H1 (cell line): ENCODE data around the gene CLPX. TPM values are rescaled to one million over a fixed set of nuclear protein-coding genes. Genes with fewer than 3 reads are reported as not detected.

Experiments used
- CTCF ChIA-PET: fragments of 300-600 bp; sonication (Branson Sonifier 250); formaldehyde crosslinking; loops from one replicate; lab custom pipeline; 2021; ENCODE audit not compliant: partially characterized antibody; lab: Charles Lee
- POLR2A ChIA-PET: fragments of 300-600 bp; sonication (Branson Sonifier 250); formaldehyde crosslinking; loops from one replicate; lab custom pipeline; 2021; ENCODE audit warnings: inconsistent platforms; ENCODE audit not compliant: partially characterized antibody; lab: Charles Lee
- DNase-seq, 2 experiments: peaks; one replicate each; pipeline versions ENCODE4 v3.0.0 to v3.0.0-alpha.2; 2010 to 2022; ENCODE audit warnings: low spot score in 2 of 2, low read depth in 1 of 2, mixed read lengths in 1 of 2
- FAIRE-seq: peaks from 2 replicates; lab custom pipeline; 2011; peaks lifted over from hg19 to GRCh38; lab: Jason Lieb, UNC
- H2AFZ ChIP-seq: 2 replicates; pipeline ENCODE4 v1.8.1; 2012; ENCODE audit warnings: low read length, inconsistent platforms
- H2AK5ac ChIP-seq: 2 replicates; pipeline ENCODE4 v1.6.1; 2013; ENCODE audit warnings: low read depth, low read length
- H2BK120ac ChIP-seq: replicated peaks from 2 replicates; pipeline ENCODE3; 2013; ENCODE audit warnings: low read depth, low read length, inconsistent platforms
- H2BK12ac ChIP-seq: 2 replicates; pipeline ENCODE4 v1.6.1; 2013; ENCODE audit warnings: low read depth, low read length
- H2BK15ac ChIP-seq: 2 replicates; pipeline ENCODE4 v1.6.1; 2013; ENCODE audit warnings: low read length
- H2BK20ac ChIP-seq: 2 replicates; pipeline ENCODE4 v1.6.1; 2013; ENCODE audit warnings: low read length
- H2BK5ac ChIP-seq: 2 replicates; pipeline ENCODE4 v1.6.1; 2013; ENCODE audit warnings: low read depth, low read length
- H3K14ac ChIP-seq: 2 replicates; pipeline ENCODE4 v1.6.1; 2013; ENCODE audit warnings: inconsistent platforms; ENCODE audit not compliant: insufficient read length
- H3K18ac ChIP-seq: 2 replicates; pipeline ENCODE4 v1.6.1; 2013; ENCODE audit warnings: low read length; ENCODE audit errors: extremely low read depth
- H3K23ac ChIP-seq: 2 replicates; pipeline ENCODE4 v1.6.1; 2013; ENCODE audit warnings: inconsistent platforms; ENCODE audit not compliant: insufficient read length
- H3K23me2 ChIP-seq: 2 replicates; pipeline ENCODE4 v1.6.1; 2013; ENCODE audit warnings: low read depth, low read length
- H3K27ac ChIP-seq: 2 replicates; pipeline ENCODE4 v1.6.1; 2011; ENCODE audit warnings: low read depth, low read length, inconsistent platforms
- H3K27me3 ChIP-seq, 4 experiments: replicated peaks in 1 of 4; 1 replicate in 1 of 4; 2 replicates in 3 of 4; pipeline versions ENCODE4 v1.6.1 to v1.8.1; 2011 to 2013; ENCODE audit warnings: low read length in 3 of 4, mild to moderate bottlenecking in 3 of 4, inconsistent platforms in 2 of 4, mixed read lengths in 2 of 4, moderate library complexity in 1 of 4; ENCODE audit not compliant: control insufficient read depth in 3 of 4, insufficient read depth in 3 of 4; ENCODE audit errors: extremely low read depth in 1 of 4
- H3K36me3 ChIP-seq, 4 experiments: 2 replicates each; pipeline versions ENCODE4 v1.6.1 to v1.8.1; 2011 to 2013; ENCODE audit warnings: mild to moderate bottlenecking in 4 of 4, low read length in 3 of 4, moderate library complexity in 2 of 4, control low read depth in 1 of 4, inconsistent platforms in 1 of 4; ENCODE audit not compliant: insufficient read depth in 4 of 4, control insufficient read depth in 2 of 4
- H3K4ac ChIP-seq: replicated peaks from 2 replicates; pipeline ENCODE3; 2013; ENCODE audit warnings: low read length, low read depth, mixed read lengths, inconsistent platforms; ENCODE audit not compliant: insufficient read length
- H3K4me1 ChIP-seq, 4 experiments: replicated peaks in 1 of 4; 1 replicate in 1 of 4; 2 replicates in 3 of 4; pipeline versions ENCODE4 v1.6.1 to v1.8.1; 2011 to 2013; ENCODE audit warnings: low read length in 3 of 4, inconsistent platforms in 2 of 4, mixed read lengths in 1 of 4; ENCODE audit not compliant: insufficient read depth in 4 of 4, control insufficient read depth in 3 of 4
- H3K4me2 ChIP-seq, 2 experiments: 2 replicates each; pipeline versions ENCODE4 v1.6.1 to v1.8.1; 2011 to 2013; ENCODE audit warnings: low read depth in 2 of 2, low read length in 2 of 2, control low read depth in 1 of 2, inconsistent platforms in 1 of 2, mild to moderate bottlenecking in 1 of 2; ENCODE audit not compliant: insufficient read depth in 1 of 2
- H3K4me3 ChIP-seq, 4 experiments: fragments of 200-600, 300-600 bp in 1 of 4; sonication (generic), shearing (Covaris generic), sonication (Bioruptor Twin) in 1 of 4; 2 replicates each; pipeline versions ENCODE4 v1.5.1 to v1.8.1; 2011 to 2016; ENCODE audit warnings: low read length in 4 of 4, low read depth in 3 of 4, control low read depth in 2 of 4, inconsistent platforms in 2 of 4, mild to moderate bottlenecking in 2 of 4, mixed read lengths in 1 of 4, moderate library complexity in 1 of 4; ENCODE audit not compliant: insufficient read depth in 2 of 4; ENCODE audit errors: extremely low read depth in 1 of 4
- H3K56ac ChIP-seq: replicated peaks from 2 replicates; pipeline ENCODE3; 2013; ENCODE audit warnings: low read depth, mild to moderate bottlenecking, mixed read lengths, low read length, inconsistent platforms; ENCODE audit not compliant: insufficient read length
- H3K79me1 ChIP-seq: 2 replicates; pipeline ENCODE4 v1.6.1; 2013; ENCODE audit warnings: low read depth, low read length, control low read depth
- H3K79me2 ChIP-seq, 2 experiments: 2 replicates each; pipeline versions ENCODE4 v1.6.1 to v1.8.1; 2012 to 2013; ENCODE audit warnings: low read length in 2 of 2, mild to moderate bottlenecking in 2 of 2, inconsistent platforms in 1 of 2; ENCODE audit not compliant: insufficient read depth in 2 of 2, control insufficient read depth in 1 of 2
- H3K9ac ChIP-seq, 4 experiments: replicated peaks in 1 of 4; 1 replicate in 1 of 4; 2 replicates in 3 of 4; pipeline versions ENCODE4 v1.6.1 to v1.8.1; 2011 to 2013; ENCODE audit warnings: low read depth in 3 of 4, low read length in 3 of 4, control low read depth in 2 of 4, mild to moderate bottlenecking in 2 of 4, moderate library complexity in 2 of 4, inconsistent platforms in 1 of 4; ENCODE audit errors: extremely low read depth in 1 of 4
- H3K9me3 ChIP-seq, 2 experiments: 2 replicates each; pipeline versions ENCODE4 v1.6.1 to v1.8.1; 2012 to 2013; ENCODE audit warnings: mild to moderate bottlenecking in 2 of 2, moderate library complexity in 2 of 2, control low read depth in 1 of 2, inconsistent platforms in 1 of 2, low read depth in 1 of 2, low read length in 1 of 2, mixed read lengths in 1 of 2; ENCODE audit not compliant: insufficient read depth in 2 of 2
- H4K20me1 ChIP-seq, 2 experiments: replicated peaks in 1 of 2; 2 replicates each; pipeline versions ENCODE3 to v1.8.1; 2011 to 2013; ENCODE audit warnings: inconsistent platforms in 2 of 2, low read length in 2 of 2, mild to moderate bottlenecking in 1 of 2; ENCODE audit not compliant: insufficient read depth in 2 of 2, control insufficient read depth in 1 of 2
- H4K5ac ChIP-seq: 2 replicates; pipeline ENCODE4 v1.6.1; 2013; ENCODE audit warnings: low read length, low read depth, mixed read lengths, inconsistent platforms; ENCODE audit not compliant: insufficient read length
- H4K8ac ChIP-seq: 2 replicates; pipeline ENCODE4 v1.8.0; 2013; ENCODE audit warnings: mild to moderate bottlenecking, moderate library complexity, low read length, inconsistent platforms; ENCODE audit not compliant: insufficient read depth; ENCODE audit errors: extremely low read depth
- H4K91ac ChIP-seq: replicated peaks from 2 replicates; pipeline ENCODE3; 2013; ENCODE audit warnings: low read length, mixed read lengths, inconsistent platforms; ENCODE audit not compliant: insufficient read length
- BACH1 ChIP-seq: IDR thresholded peaks from 2 replicates; pipeline ENCODE4 v1.6.1; 2012; ENCODE audit warnings: low read length, improper control_type of control experiment
- GABPA ChIP-seq: IDR thresholded peaks from 2 replicates; pipeline ENCODE4 v1.6.1; 2011; ENCODE audit warnings: mild to moderate bottlenecking, low read length, moderate library complexity, borderline replicate concordance; ENCODE audit not compliant: insufficient read depth
- GTF2F1 ChIP-seq: IDR thresholded peaks from 2 replicates; pipeline ENCODE4 v1.6.1; 2012; ENCODE audit warnings: low read depth, low read length, improper control_type of control experiment, borderline replicate concordance
- POLR2AphosphoS5 ChIP-seq: IDR thresholded peaks from 2 replicates; pipeline ENCODE4 v1.6.1; 2011; ENCODE audit warnings: low read depth, low read length
- RFX5 ChIP-seq: IDR thresholded peaks from 2 replicates; pipeline ENCODE4 v1.6.1; 2011; ENCODE audit warnings: low read depth, low read length, improper control_type of control experiment, borderline replicate concordance
- WGBS, 2 experiments: shearing (Covaris generic) in 1 of 2; methylation state at CpG; one replicate each; pipeline versions ENCODE4 v1.1.6 to v1.1.7; 2013 to 2015; ENCODE audit warnings: low lambda C conversion rate in 2 of 2, mixed read lengths in 2 of 2, inconsistent platforms in 1 of 2, low coverage in 1 of 2, missing lambda C conversion rate in 1 of 2; ENCODE audit not compliant: insufficient replicate concordance in 2 of 2, insufficient coverage in 1 of 2, insufficient read length in 1 of 2; ENCODE audit errors: extremely low coverage in 1 of 2, missing lambda C conversion rate in 1 of 2; 5-methylcytosine and 5-hydroxymethylcytosine counted together
- polyA plus RNA-seq, 7 experiments: library from polyadenylated mRNA; depleted of rRNA in 3 of 7; stranded (reverse) in 5 of 7; unstranded in 2 of 7; fragments of >200 nt in 5 of 7; fragments of 200-250 nt in 2 of 7; gene quantifications; 1 replicate in 5 of 7; 2 replicates in 1 of 7; 4 replicates in 1 of 7; pipeline versions ENCODE4 v1.2.1 to v1.2.3, GENCODE V29; 2011 to 2013; ENCODE audit warnings: missing spikeins in 2 of 7, mixed read lengths in 2 of 7
- total RNA-seq: library from RNA; stranded (reverse); fragmentation: NEBNext Ultra II Directional; extraction: Animal tissue kit (Norgen Biotek cat#: 25700); gene quantifications from 2 replicates; pipeline ENCODE4 v1.2.1, GENCODE V29; 2021

The CLPX gene
- total and polyA plus RNA-seq, 2 of the 8 experiments (the other 6 are each of a cell fraction or from before 2014, with no cell fraction given): 10.5 to 53.6 TPM

DNA sequence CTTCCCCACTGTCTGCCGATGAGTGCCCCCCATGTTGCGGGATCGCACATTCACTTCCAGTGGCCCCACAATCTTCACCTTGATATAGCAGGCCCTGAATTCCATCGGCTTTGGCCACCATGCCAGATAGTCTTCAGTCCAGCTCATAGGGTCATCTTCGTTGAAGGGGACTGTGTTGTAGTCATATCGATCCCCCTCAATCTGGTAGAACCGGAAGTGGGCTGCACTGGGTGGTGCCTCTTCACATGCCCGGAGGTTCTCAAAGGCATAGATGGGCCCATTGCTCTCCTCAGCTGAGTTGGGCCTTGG lies 12.1 kb upstream of the CLPX start:
- Histone ChIP-seq H3K23me2 (no peaks in the 10 kb centered on the region), H3K9ac (no peak overlapping the region; a peak in 1 of 7 replicates), H3K27ac (no peak overlapping the region), H4K8ac (peak overlapping the region; percentile 17; the same call in 1 of the 2 replicates), H2BK12ac (no peak overlapping the region), H3K4ac (no peak overlapping the region), H3K23ac (no peak overlapping the region), H3K79me1 (no peaks in the 10 kb centered on the region), H3K18ac (no peak overlapping the region), H3K36me3 (no peaks in the 10 kb centered on the region), H4K5ac (no peak overlapping the region), H3K4me3 (no peak overlapping the region), H3K56ac (no peak overlapping the region), H4K20me1 (no peaks in the 10 kb centered on the region), H3K4me1 (0 out of 7 replicates have a peak, but pooled peaks cover 0 to 2% (median 0%) of the 10 kb centered on the region in 4 experiments), H2BK20ac (no peak overlapping the region), H2AFZ (no peak overlapping the region), H4K91ac (no peak overlapping the region), H3K79me2 (no peaks in the 10 kb centered on the region), H3K14ac (no peak overlapping the region), H3K9me3 (peaks cover 3 to 5% of the 10 kb centered on the region in 2 experiments; a peak in 1 of 4 replicates), H2AK5ac (no peak overlapping the region), H3K4me2 (no peak overlapping the region), H3K27me3 (no peaks in the 10 kb centered on the region), H2BK5ac (no peak overlapping the region), H2BK15ac (no peak overlapping the region), H2BK120ac (no peak overlapping the region)
- 95% methylated on average over 8 of the region's 8 CpGs; no CpG with 5 or more reads in 1 of the 2 experiments for WGBS, 2 experiments
- ChIA-PET CTCF (interaction anchor here (1.0 to 6.1 kb wide), 5 partner anchors 13 to 103 kb away, joined by 3 to 62 read pairs (median 4); partner anchors contain the start of gene CILP), POLR2A (interaction anchor here (1.3 kb wide), 1 partner anchor 100 kb away, joined by 3 read pairs; no protein-coding TSS in a partner anchor)
- no peak for DNase-seq
- FAIRE-seq: no peak
- TF ChIP-seq POLR2AphosphoS5 (no peak), GABPA (no peak), RFX5 (no peak), GTF2F1 (no peak), BACH1 (no peak)
